ENCODE measurements around the gene SLC26A11.
"Not testable (repeated sequence)": the region's sequence is repeated elsewhere in the genome, so short reads cannot be mapped to it uniquely, and the experiment has no call there.

The SLC26A11 gene

DNA sequence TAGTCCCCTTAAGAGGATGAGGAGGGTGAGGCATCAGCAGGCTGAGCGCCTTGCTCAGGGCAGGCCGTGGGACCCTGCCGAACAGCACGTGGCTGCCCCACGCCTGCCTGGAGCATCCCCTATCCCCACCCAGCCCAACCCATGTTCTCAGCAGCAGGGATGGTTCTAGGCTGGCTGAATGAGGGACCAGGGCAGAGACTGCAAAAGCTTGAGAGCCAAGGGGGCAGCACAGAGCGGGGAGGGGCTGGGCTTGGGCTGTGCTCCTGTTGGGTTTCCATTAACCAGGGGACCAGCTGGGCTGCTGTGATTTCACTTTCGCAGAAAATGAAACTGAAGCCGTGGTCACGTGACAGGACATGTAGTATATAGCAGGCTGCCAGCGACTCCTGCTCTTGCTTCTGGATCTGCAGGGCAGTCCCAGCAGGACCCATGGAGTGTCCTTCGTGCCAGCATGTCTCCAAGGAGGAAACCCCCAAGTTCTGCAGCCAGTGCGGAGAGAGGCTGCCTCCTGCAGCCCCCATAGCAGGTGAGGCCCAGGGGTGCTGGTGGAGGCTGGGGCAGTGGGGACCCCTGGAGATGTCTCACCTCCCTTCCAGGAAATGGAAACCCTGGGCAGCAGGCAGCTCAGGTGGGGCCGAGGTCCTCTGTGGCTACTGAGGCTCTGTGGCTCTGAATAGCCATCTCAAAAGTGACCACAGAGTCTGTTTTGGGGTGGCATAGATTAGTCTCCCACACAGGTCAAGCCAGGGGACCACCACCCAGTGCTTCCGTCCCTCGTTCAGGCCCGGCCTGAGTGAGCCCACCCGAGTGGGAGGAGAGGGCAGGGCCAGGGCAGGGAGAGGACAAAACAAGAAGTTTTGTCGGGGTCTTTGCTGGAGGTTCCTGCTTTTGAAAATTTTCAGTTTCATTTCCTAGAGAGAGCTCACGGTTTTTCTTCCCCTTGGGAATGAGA is 43.3 kb downstream of the SLC26A11 start:
- DNase-seq: peak; percentile 95

DNA sequence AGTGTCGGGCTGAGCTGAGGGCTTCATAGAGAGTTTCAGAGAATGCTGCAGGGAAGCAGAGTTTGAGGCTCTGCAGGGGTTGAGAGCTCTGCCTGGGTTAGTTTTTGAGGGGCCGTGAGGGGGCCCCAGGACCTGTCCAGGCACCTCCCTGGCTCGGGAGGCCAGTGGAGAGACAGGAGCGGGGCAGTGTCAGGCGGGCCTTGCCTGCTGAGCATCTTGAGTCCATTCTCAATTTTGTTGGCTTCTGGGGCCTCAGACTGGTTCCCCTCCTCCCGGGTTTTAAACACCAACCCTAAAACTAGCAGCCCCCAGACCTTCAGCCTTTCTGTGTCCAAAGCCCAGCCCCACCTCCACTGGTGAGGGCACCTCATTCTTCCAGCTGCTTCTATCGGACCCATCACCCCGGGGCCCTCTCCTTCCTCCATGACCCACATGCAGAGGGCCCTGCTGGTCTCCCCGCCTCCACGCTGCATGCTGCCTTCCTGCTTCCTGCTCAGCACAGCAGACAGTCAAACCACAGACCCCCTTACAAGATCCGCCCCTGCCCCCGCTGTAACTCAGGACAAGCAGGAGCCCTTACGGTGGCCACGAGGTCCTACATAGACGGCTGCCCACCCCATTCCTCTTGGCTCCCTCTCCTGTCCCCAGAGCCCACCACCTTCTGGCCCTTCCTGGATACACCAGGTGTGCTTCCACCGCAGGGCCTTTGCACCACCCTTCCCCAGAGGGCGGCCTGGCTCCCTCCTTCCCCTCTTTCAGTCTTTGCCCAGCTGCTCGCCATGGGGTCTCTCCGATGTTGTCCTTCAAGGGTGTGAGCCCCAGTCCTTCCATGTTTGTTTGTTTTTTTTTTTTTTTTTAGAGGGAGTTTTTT is 44.2 kb downstream of the SLC26A11 start:
- DNase-seq: no peak

DNA sequence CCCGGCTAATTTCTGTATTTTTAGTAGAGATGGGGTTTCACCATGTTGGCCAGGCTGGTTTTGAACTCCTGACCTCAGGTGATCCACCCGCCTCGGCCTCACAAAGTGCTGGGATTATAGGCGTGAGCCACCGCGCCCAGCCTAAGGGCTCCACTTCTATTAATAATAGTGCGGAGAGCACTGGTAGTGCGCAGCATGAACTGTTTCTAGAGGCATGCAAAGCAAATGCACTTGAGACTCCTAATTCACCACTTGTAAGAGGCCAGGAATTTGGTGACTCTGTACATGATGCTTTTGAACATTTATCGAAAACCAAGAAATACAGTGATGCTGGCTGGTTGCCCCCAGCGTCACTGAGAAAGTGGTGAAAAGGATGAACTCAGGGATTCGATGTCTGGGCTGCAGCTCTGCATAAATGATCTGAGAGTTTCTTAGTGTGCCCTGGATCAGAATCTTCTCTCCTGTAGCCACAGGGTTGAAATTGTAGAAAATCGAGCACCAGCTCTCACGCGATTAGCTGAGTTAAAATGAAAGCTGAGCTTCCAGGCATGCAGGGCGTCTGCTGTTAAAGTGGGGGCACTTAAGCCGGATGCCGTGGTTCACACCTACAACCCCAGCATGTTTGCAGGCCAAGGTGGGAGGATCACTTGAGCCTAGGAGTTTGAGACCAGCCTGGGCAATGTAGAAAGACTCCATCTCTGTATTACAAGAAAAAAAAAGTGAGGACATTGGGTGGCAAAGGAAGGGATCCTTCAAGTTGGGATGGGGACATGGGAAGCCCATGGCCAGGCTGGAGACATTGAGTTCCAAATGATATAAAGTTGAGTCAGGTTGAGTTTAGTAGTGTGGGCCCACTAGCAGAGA is 45.2 kb downstream of the SLC26A11 start:
- no peak for DNase-seq

DNA sequence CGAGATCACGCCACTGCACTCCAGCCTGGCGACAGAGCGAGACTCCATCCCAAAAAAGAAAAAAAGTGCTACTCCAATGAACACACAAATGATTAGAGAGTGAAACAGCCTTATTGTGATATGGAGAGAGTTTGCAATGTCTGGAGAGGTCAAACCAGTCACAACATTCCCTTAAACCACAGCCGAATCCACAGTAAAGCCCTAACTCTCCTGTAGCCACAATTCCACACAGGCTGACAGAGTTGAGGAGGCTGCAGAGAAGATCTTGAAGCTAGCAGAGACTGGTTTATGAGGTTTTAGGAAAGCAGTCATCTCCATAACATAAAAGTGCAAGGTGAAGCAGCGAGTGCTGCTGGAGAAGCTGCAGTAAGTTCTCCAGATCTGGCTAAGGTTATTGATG is 47.2 kb downstream of the SLC26A11 start:
- no peak for DNase-seq

DNA sequence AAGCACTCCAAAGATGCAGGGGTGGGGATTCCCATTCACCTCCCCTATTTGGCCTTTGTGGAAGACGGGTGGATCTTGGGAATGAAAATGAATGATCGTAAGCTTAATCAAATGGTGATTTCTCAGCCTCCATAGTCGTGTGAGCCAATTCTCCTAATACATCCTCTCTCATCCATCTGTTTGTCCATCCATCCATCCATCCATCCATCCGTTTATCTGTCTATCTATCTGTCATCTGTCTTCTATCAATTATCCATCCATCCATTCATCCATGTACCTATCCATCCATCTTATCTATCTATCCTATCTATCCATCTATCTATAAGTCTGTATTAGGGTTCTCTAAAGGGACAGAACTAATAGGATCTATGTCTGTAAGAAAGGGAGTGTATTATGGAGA is 48.2 kb downstream of the SLC26A11 start:
- DNase-seq: no peak

DNA sequence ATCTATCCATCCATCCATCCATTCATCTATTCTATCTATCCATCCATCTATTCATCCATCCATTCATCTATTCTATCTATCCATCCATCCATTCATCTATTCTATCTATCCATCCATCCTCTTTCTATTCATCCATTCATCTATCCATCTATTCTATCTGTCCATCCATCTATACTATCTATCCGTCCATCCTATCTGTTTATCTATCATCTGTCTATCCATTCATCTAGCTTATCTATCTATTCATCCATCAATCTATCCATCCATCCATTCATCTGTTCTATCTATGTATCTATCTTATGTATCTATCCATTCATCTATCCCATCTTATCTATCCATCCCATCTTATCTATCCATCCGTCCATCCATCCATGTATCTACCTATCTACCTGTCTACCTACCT is 49.2 kb downstream of the SLC26A11 start:
- DNase-seq: no peak

DNA sequence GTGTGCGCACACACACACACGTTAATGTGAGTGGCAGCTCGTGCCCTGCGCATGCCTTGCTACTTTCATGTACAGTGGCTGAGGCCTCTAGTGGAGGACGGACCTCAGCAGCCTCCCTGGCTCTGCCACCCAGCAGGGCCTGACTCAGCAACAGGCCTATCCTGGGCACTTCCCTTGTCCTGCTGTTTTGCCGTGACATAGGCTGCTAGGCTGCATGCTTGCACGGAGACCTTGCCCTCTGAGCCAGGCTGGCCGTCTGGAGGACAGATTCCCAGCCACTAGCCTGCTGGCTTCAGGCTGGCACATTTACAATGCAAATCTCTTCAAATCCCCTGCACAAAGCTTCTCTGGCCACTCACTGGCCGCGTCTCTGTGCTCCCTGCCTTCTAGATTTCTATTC is 49.9 kb downstream of the SLC26A11 start:
- DNase-seq: no peak

DNA sequence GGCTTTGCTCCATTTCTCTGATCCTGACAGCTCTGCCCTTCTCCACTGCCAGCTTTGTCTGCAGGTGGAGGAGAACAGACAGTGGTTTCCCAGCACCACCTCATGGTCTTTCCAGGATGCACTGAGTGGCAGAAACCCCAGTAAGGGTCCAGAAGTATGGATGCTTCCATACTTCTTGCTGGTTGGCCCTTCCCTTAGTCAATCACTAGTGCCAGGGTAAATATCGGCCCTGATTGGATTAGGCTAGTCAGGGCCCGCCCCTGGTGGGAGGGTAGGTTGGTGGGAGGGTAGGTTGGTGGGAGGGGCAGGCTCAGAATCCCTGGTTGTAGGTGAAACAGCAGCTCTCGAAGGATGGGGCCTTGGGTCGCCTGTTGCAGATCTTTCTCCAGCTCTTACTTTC is 50.6 kb downstream of the SLC26A11 start:
- peak; percentile 5 for DNase-seq

DNA sequence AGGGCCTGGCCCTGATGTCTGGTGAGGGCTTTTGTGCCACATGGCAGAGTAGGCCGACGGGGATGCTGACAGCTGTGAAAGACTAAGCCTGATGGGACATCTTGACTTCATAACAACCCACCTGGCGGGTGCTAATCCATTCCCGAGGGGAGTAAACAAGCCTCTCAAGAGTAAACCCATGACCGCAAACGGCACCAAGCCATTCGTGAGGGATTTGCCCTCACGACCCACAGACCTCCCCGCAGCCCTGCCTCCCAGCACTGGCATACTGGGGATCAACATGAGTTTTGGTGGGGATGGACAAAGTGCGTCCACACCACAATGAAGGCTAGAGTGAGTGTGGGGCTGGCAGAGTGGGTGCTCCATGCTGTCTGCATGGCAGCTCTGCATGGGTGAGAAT is 52.1 kb downstream of the SLC26A11 start:
- no peak for DNase-seq

DNA sequence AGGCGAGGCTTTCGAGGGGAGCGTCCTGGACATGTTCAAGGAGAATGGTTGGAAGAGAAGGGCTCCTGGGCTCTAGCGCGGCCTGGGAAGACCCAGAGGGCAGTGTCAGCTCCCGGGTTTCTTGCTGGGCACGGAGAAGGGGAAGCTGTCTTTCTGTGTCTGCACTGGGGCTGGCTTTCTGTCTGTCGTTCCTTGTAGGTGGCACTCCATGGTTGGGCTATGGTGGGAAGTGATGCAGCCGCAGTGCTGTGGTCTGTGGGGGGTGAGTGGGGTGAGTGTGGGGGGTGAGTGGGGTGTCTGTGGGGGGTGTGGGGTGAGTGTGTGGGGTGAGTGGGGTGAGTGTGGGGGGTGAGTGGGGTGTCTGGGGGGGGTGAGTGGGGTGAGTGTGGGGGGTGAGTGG is 54.1 kb downstream of the SLC26A11 start:
- no peak for DNase-seq

DNA sequence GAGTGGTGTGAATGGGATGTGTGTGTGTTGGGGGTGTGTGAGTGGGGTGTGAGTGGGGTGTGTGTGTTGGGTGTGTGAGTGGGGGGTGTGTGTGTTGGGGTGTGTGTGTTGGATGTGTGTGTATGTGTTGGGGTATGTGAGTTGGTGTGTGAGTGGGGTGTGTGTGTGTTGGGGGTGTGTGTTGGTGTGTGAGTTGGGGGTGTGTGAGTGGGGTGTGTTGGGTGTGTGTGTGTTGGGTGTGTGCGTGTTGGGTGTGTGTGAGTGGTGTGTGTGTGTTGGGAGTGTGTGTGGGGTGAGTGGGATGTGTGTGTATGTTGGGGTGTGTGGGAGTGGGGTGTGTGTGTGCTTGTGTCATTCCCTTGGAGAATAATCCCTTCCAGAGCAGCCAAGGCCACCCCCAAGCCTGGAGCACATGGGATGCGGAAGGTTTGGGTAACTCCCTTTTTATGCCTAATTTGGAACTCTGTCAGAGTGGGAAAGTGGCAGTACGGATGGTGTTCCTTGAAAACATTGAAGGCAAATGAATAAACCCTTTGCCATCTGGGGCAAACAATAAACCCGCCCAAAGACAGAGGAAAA is 54.7 kb downstream of the SLC26A11 start:
- DNase-seq: no peak

DNA sequence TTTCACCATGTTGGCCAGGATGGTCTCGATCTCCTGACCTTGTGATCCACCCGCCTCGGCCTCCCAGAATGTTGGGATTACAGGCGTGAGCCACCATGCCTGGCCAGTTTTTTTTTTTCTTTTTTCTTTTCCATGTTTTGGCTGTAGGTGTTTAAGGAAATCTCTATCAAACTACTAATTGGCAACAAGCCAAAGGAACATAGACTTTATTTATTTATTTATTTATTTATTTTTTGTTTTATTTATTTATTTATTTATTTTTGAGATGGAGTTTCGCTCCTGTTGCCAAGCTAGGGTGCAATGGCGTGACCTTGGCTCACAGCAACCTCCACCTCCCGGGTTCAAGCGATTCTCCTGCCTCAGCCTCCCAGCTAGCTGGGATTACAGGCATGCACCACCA is 55.6 kb downstream of the SLC26A11 start:
- not testable (repeated sequence) for DNase-seq

DNA sequence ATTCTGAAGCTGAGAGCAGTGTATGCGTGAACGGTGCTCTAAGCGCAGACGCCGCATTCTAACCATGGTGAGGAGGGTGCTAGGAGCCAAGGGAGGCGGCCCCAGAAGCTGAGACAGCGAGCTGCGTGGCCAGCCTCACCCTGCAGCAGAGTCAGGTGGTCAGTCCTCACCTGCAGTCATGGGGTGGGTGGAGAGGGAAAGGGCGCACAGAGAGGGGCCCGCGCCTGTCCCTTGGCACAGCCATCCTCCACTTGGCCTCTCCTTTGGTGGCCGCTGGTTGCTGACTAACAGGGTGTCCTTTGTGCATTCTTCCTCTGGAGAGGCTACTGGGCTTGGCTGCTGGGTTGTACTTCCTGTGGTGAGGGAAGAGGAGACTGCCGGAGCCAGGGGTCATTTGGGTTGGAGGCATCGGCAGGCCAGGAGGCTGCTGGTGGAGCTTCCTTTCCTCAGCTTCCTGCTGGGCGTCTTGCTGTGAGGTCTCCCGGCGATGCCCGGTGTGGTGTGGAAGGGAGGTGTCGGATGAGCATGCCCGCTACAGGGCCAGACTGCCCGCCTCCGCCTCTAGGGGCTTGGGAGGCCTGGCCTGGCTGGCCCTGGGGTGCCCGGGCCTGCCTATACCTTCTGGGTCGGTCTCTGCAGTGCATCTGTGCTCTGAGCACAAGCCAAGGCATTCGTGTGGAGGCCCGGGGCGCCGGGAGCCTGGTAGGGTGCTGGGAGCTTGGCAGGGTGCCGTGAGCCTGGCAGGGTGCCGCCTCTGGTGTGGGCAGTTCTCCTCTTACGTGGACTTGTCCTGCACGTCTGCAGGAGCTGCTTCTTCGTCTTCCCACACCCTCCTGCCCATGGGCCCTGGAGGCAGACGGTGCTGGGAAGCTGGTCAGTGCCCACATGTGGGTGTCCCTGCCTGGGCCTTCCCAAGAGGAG is 57.8 kb downstream of the SLC26A11 start:
- DNase-seq: no peak

DNA sequence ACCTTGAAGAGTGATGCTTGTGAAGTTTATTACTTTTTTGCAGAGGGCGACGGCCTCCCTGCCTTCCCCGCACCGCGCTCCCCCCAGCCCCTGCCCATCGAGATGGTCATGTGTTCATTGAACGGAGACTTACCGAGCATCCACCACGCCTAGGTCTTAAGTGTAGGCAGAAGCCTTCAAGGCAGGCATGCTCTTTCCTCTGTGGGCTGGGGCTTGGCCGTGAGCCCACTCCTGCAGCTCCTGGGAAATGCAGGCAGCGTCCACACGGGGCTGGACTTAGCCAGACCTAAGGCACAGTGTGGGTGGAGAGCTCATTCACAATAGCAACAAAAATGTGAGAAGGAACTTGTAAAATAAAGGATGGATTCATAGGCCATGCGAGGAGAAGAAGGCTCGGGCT is 59.7 kb downstream of the SLC26A11 start:
- DNase-seq: no peak

DNA sequence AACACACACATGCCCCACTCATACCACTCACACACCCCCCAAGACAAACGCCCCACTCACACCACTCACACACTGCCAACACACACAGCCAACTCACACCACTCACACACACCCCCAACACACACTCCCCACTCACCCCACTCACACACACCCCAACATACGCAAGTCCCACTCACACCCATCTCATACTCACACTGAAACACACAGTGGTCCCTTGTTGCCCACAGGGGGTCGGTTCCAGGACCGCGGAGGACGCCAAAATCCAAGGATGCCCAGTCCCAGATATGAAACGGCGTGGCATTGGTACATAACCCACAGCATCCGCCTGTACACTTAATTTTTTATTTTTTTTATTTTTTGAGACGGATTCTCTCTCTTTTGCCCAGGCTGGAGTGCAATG is 61.3 kb downstream of the SLC26A11 start:
- no peak for DNase-seq

DNA sequence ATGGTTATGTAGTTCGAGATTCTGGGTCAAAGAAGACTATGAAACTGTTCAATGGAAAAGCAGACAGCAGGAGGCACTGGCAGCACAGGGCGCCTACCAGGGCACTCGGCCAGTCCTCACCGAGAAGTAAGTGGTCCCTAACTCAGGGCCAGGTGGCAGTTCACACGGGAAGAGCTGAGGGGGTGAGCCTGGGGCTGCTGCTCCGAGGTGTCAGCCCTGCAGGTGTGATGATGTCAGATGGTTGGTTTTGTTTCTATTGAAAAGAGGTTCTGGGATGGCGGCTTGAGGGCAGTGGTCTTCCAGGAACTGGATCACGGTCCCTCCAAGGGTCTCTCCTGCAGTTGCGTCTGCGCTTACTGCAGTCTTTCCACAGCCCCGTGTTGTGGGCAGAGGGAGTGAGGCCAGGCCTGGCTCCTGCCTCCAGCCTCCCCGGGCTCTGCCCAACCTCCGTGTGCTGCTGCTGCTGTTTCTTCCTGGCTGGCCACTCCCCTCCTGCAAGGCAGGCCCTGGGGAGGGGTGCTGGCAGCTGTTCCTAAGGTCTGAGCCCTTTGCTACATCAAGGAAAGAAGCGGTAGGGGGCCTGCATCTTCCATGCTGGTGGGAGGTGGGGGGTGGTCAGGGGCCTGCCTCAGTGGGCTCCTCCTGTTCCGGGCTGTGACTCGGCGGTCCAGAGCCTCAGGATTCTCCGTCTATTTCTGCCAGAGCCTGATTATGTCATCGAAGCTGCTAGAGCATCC is 63.1 kb downstream of the SLC26A11 start:
- DNase-seq: no peak

DNA sequence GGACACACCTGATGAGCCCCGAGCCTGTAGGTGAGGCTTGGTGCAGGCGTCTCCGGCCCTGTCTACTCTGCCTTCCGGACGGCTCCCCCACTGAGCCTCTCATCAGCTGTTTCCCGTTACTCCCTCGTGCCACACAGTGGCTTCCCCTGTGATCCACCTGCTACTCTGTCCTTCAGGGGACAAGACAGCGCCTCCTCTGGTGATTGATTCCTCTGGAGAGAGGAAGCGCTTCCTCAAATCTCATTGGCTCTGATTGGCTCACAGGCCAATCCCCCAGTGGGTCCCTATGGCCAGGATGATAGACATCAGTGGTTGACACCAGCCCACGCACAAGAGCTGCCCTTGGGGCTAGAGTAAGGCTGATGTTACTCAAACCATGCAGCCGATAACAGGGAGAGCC is 64.4 kb downstream of the SLC26A11 start:
- peak; percentile 53 for DNase-seq

DNA sequence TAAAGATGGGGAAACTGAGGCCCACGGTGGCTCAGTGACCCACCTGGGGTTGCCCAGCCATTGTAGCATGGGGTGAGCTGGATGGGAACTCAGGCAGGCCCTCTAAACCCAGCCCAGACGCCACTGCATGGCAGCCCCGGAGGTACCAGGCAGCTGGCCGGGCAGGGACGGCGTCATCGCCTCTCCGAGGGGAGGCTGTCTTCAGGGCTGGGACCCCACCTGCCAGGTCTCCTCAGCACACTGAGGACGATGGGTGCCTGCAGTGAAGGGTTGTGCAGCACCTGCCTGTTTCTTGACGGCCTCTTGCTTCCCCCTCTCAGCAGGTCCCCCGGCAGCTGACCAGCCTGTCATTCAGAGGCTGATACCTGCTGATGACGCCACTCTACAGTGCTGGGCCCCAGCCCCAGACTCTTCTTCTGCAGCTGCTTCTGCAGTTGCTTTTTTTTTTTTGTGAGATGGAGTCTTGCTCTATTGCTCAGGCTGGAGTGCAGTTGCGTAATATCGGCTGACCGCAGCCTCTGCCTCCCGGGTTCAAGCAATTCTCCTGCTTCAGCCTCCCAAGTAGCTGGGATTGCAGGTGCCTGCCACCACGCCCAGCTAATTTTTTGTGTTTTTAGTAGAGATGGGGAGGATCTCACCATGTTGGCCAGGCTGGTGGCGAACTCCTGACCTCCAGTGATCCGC is 65.2 kb downstream of the SLC26A11 start:
- no peak for DNase-seq

DNA sequence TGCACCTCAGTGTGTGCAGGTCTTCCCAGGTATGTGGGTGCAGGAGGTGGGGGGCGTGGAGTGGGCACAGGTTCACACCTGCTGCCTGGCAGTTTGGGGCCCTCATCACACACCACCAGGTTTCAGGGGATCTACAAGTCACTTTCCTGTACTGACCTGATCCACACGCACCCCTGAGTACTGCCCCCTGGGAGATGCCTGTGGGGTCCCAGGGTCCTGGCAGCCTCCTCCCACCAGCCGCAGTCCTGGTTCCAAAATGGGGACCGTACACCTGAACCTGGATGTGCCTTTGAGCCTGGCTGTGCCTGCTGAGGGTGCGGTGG is 66.4 kb downstream of the SLC26A11 start:
- DNase-seq: no peak

DNA sequence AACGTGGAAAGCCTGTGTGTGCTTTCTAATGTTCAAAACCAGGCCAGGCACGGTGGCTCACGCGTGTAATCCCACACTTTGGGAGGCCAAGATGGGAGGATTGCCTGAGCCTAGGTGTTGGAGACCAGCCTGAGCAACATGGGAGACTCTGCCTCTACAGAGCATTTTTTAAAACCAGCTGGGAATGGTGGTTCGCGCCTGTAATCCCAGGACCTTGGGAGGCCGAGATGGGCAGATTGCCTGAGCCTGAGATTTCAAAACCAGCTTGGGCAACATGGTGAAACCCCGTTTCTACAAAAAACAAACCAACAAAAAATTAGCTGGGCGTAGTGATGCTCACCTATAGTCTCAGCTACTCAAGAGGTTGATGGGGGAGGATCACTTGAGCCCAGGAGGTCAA is 66.8 kb downstream of the SLC26A11 start:
- no peak for DNase-seq

Data from OCI-M1 (cell line).